ENCODE data around the gene PARVB. TPM values are rescaled to one million over a fixed set of nuclear protein-coding genes. Genes with fewer than 3 reads are reported as not detected.

Gene PARVB
- total and polyA plus RNA-seq, 2 of the 8 experiments (the other 6 are each of a cell fraction or from before 2014, with no cell fraction given): 14.5 to 18.6 TPM

GRCh38 chr22:44018594-44018993 is 5.5 kb upstream of the PARVB start (continued):
- TF ChIP-seq CHD7 (IDR thresholded peaks at IDR 0.05; ENCODE audit: insufficient replicate concordance, low read length): no peak
- TF ChIP-seq HDAC2 (IDR thresholded peaks at IDR 0.05; ENCODE audit: borderline replicate concordance in 1 of 2, low read depth in 2 of 2, low read length in 2 of 2): no peak
- no peak for TF ChIP-seq SIX5 (IDR thresholded peaks at IDR 0.05; ENCODE audit: low read depth, low read length)
